Activated CD4-positive, CD25-positive, alpha-beta regulatory T cell (primary cell): Measurements from ENCODE around the gene PDGFD.

Experiments
- DNase-seq, 4 experiments: peaks; one replicate each; lab custom pipeline; 2025; lab: John Stamatoyannopoulos, UW

The PDGFD gene

GRCh38 chr11:104093426-104094280, 70.3 kb downstream of the PDGFD start:
- no peak for DNase-seq

- DNase-seq, result no peak
Observed at GRCh38 chr11:104092744-104093143, 71.2 kb downstream of the PDGFD start.

DNA sequence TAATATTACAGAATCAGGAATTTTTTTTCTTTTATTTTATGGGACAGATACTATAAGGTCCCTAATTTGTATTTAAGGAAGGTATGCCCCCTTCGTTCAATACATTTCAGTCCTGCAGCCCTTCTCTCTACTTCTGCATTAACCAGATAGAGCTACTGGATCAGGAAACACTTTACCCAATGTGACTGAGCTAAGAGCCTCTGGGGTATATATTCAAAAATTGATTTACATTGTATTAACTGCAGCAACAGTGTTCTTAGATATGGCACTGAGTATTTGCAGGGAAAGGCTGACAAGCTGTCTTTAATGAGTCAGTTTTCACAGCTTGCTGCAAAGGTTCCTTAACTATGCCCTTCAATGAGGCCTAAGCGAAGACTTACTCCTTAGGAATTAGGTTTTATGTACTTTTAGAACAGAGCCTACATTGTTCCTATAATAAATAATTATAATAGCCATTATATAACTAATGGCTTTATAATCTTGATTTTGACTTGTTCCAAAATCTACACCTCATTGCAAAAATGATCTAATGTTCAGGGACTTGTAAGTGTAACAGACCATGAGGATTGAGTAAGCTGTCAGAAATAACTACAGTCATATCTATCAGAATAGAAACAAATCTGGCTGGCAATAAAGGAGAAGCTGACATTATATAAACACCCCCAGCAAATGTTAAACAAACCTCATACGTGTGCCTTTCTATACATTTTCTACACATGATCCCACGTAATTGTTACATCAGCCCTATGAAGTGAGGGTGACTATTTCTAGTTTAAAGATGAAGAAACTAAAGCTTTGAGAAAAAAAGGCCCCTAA, 72.5 kb downstream of the PDGFD start:
- DNase-seq, result no peak

DNA sequence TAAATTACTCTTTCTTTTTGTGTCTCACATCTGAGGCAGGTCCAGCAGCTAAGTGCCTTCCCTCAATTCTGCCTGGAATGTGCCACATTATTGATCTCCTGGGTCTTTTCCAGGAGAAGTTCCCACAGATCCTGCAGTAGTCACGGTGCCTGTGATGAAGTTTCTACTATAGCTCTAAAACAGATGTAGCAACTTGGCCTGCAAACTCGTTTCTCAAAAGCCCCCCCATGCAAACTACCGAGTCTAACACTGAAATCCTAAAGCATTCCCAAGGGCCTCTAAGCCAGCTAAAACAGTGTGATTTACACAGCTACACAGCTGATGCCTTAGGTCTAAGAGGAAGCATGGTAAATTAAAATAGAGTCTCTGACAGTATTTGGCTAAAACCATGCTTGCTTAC, 73.2 kb downstream of the PDGFD start:
- DNase-seq, result no peak

DNA sequence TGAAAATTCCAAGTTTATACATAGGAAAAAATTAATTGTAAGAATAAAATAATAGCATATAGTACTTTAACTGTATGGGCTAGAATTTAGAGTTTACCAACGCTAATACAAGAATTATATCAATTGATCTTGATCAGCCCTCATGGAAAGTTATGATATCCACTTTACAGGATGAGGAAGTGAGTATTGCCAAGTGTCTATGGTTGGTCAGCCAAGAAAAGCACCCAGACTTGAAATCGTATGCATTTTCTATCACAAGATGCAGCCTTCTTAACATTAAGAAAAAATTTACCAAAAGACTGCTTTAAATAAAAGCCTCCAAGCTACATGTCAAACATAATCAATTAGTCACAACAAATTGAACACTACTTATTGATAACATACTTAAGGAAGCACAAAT, 74.5 kb downstream of the PDGFD start:
- no peak for DNase-seq

GRCh38 chr11:104086621-104087020, 77.3 kb downstream of the PDGFD start:
- DNase-seq, result no peak

DNA sequence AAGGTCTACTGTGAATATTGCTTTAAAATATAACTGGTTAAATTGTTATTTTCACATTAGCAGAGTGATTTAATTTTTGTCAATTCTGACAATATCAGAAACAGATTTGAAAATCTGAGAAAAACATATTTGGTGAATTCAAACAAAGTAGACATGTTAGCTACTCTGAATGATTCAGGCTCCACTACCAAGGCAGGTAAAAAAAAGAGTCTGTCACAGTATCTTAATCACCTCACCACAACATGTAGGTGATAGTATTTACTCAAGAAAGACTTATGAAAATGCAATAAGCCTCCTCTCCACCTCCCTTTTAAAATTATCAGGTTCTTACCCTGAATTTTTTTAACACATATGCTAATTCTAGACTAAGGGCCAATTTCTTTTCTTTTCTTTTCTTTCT, 85.0 kb downstream of the PDGFD start:
- DNase-seq, result no peak

DNA sequence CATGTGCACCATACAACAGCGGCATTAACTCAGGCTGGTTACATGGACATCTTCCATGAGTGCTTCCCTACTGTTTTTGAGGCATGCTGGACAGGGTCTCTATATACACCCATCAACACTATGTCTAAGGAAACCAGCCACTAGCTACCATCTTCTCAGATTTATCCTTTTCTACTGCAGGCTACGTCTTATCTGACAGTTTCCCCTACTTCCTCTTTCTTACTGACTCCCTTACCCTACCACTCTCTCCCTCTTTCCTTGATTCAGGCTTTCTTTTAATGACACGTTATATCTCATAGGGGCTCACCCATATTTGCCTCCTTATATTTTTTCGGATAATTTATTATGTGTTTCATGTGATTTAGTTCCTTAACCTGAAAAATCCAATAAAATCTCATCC, 85.7 kb downstream of the PDGFD start:
- no peak for DNase-seq

GRCh38 chr11:104076455-104076854, 87.5 kb downstream of the PDGFD start:
- DNase-seq, result no peak

DNA sequence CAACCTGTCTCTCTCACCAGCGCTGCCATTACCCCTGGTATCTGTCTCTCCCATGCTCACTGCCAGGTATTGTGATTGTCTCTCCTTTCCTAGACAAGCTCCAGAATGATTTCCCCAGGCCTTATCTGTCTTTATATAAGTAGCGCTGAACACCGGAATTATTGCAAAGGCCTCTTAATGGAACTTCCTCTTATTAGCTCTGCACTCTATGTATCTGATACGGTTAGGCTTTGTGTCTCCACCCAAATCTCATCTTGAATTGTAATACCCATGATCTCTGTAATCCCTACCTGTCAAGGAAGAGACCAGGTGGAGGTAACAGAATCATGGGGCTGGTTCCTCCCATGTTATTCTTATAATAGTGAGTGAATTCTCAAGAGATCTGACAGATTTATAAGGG, 88.2 kb downstream of the PDGFD start:
- DNase-seq, result no peak

DNA sequence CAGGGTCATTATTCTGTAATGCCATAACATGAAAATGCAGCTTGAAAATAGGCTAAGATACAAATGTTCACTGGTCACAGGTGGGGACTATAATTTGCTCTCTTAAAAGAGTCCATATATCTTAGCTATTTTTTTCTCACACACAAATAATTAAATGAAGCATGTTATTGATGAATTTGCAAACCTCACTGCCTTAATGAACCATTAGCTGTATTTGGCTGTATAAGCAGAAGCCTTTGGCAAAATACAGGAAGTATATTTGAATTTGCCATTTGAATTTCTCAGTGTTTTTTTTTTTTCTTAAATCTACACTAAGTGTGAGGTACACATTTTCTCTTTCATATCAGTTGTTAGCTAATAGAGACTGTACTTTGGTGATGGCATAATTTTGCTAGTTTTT, 88.9 kb downstream of the PDGFD start:
- no peak for DNase-seq

DNA sequence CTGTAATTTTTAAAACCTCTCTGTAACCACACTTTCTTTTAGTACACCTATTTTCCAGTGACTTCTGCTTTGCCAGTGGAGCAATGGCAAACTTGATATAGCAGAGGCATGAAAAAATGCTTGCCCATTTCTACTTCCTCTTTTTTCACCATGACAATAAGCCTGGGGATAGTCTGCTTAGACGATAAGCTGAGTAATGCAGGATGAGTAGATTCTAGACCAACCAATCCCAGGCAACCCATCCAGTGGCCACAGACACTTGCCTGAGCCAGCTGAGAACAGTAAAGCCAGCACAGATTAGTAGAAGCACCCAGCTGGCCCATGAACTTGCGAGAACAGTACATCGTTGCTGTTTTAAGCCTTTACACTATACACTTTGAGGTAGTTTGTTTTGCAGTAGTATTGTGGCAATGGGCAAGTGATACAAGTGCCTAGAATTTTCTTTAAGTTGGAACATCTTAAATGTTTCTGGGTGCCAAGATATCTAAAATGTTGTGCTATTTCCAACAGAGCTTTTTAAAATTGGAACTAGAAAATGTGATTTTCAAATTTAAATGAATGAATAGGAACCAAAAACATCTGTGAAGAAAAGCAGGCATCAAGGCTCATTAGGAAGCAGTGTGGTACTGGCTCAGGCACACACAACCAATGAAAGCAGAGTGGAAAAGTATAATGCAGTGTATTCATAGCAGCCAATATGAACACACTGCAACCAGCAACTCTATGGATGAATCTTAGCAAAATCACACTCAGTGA, 89.8 kb downstream of the PDGFD start:
- DNase-seq, result no peak

DNA sequence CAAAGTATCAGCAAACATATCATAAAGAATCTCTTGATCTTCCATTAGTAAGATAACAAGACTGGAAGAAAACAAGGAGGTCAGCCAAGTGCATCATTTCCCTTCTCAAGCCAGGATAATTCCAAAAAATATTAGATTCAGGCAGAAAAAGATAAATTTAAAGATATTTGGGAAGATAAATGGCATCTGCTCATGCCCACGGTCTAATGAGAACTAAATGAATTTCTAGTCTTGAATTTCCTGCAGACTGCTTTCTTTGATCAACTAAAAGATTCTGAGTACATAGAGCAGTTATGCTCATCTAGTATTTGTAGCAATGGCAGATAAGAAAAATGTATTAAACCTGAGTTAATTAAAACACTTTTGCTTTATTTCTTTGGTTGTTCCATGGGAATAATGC, 96.4 kb downstream of the PDGFD start:
- DNase-seq, result no peak

DNA sequence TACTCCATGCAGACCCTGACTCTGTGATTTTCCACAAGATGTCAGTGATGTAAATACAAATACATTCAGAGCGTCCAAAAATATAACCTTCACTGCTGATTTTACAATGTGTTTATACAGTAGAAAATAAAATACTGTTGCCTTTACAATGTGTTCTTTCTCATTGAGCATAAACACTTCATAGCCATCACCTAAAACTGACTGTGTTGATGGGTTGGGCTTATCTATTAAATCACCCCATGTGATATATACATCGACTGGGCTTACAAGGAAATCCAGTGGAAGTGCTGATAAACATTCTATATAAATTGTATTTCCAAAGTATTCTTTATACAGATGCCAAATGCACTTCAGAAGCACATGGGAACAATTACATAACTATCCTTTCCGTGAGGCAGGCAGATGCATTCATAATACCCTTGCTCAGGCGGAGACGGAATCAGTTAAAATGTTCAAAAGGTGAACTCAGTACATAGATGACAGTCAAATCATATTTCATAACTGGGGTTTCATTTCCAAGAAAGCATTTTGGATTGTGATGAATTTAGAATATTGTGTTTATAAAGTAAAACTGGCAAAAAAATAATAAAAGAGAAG, 99.8 kb downstream of the PDGFD start:
- DNase-seq, result no peak

DNA sequence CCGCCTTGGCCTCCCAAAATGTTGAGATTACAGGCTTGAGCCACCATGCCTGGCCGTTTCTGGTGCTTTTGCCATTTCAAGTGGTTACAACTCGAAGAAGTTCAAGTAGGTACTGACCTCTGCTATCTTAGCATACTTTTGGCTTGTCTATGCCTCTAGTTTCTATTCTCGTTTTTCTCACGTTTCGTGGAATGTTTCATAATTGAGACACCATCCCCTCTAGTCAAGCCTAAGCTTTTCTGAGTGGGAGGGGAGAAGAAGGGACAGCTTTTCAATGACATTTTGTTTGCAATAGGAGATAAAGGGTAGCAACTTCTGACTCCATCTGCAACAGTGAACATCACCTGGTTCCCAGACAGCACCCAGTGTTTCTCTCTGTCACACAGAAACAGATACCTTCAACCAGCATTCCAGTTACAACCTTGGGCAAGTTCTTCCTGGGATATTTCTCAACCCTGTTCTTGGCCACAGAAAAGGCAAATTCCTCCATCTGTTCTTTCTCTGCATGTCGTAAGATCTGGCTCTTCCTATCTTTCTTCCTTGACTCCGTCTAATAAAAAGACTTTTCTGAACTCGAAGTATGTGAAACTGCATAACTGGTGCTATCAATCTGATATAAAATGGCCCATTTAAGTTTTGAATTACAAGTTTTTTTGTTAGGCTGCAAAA, 102.0 kb downstream of the PDGFD start:
- DNase-seq, result no peak

- no peak for DNase-seq
Observed at GRCh38 chr11:104060820-104061219, 103.1 kb downstream of the PDGFD start.

GRCh38 chr11:104060004-104060794, 103.7 kb downstream of the PDGFD start:
- DNase-seq, result no peak

GRCh38 chr11:104058680-104059079, 105.3 kb downstream of the PDGFD start:
- no peak for DNase-seq

- no peak for DNase-seq
Observed at GRCh38 chr11:104057908-104058307, 106.0 kb downstream of the PDGFD start.

- no peak for DNase-seq
Observed at GRCh38 chr11:104055596-104055995, 108.4 kb downstream of the PDGFD start.
